HG03196 (cell line): Measurements from ENCODE around the gene SUSD6.
"Not testable (repeated sequence)": the region's sequence is repeated elsewhere in the genome, so short reads cannot be mapped to it uniquely, and the experiment has no call there.

Experiments used
- ATAC-seq: cut with Tn5 transposase; IDR thresholded peaks from one replicate; pipeline ENCODE4 v1.9.1; 2021; ENCODE audit not compliant: unreplicated experiment

The SUSD6 gene

DNA sequence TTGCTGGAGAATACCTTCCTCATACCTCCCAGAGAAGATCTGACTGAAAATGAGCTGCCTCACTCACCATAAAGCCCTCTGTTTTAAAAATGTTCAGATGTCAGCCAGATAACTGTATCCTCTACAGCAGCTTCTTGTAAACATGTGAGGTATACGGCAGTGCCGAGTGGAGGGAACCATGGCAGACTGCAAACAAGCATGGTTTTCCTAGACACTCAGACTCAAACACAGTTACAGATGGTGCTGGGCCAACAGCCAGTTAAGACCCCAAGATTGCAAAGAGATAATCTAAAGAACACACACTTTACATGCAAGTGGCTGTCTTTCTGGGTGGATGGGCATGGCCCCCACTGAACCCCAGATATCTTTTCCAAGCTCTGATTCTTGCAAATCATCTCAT lies 20.1 kb upstream of the SUSD6 start:
- no peak for ATAC-seq

- ATAC-seq, result no peak
These were observed 18.2 kb upstream of the SUSD6 start for GRCh38 chr14:69593018-69593677.

- no peak for ATAC-seq
These were observed 16.6 kb upstream of the SUSD6 start for GRCh38 chr14:69594846-69595245.

GRCh38 chr14:69595336-69595735 lies 16.1 kb upstream of the SUSD6 start:
- ATAC-seq, result no peak

- not testable (repeated sequence) for ATAC-seq
These were observed 12.0 kb upstream of the SUSD6 start for GRCh38 chr14:69599431-69599830.

DNA sequence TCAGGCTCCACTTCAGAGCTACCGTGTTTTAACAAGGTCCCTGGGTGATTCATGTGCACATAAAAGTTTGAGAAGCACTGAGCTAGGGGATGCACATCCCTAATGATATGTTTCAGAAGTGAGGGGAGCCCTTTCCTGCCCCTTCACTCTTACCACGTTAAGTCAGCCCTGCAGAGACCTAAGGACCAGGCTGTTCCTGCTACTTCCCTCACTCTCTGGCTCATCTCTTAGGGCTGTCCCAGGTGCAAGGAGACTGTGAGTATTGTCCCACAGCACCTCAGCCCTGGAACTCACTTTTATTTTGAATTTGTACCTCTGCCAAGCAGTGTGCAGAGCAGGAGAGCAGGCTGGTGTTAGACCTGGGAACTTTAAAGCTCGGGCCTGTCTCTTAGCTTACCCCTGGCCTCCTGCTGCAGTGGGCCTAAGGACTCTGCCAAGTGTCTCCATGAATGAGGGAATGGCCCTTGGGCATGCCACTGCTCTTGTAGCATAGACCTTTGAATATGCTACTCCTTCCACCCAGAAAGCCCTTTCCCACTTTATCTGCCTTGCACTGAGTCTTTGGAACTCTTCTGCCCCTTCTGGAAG lies 11.0 kb upstream of the SUSD6 start:
- ATAC-seq, result no peak

GRCh38 chr14:69605738-69606137 lies 5.7 kb upstream of the SUSD6 start:
- ATAC-seq, result no peak

DNA sequence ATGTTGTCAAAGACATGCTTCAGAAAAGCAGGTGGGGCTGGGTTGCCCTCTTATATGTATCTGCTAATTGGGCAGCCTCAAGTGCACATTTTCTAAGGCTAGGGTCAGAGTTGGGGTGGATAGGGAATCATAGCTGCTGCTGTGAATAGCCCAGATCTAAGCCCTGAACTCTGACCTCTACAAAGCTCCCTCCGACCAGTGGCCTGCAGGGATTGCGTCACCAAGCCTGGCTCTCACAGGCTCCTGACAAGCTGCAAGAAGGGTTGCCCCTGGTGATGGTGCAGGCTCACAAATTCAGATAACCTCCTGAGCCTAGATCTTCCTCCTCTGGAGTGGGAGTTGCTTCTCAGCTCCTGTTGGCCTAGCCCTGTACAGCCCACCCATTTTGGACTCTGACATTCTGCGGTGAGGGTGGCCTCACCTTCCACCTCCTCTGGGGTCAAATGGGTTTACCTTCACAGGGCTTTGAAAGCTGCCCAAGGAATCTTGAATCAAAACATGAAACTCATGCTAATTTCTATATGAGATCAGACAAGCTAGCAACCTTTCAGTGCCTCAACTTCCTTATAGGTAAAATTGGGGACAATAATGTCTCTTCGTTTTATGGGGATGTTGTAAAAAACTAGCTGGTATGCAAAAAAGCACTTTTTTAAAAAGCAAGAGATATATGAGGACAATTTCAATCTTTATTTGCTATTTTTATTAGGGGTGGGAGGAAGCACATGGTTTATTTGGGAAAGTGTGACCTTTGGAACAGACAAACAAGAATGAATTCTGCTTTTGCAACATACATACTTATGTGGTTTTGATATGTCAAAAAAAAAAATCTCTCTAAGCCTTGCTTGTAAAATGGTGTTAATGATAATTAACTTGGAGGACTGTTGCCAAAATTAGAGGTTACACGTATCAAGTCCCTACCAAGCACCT lies 4.9 kb upstream of the SUSD6 start:
- no peak for ATAC-seq

- ATAC-seq, result no peak
These were observed 1.1 kb upstream of the SUSD6 start for GRCh38 chr14:69610020-69610873.

- no peak for ATAC-seq
These were observed 573 bp upstream of the SUSD6 start for GRCh38 chr14:69610874-69611171.

DNA sequence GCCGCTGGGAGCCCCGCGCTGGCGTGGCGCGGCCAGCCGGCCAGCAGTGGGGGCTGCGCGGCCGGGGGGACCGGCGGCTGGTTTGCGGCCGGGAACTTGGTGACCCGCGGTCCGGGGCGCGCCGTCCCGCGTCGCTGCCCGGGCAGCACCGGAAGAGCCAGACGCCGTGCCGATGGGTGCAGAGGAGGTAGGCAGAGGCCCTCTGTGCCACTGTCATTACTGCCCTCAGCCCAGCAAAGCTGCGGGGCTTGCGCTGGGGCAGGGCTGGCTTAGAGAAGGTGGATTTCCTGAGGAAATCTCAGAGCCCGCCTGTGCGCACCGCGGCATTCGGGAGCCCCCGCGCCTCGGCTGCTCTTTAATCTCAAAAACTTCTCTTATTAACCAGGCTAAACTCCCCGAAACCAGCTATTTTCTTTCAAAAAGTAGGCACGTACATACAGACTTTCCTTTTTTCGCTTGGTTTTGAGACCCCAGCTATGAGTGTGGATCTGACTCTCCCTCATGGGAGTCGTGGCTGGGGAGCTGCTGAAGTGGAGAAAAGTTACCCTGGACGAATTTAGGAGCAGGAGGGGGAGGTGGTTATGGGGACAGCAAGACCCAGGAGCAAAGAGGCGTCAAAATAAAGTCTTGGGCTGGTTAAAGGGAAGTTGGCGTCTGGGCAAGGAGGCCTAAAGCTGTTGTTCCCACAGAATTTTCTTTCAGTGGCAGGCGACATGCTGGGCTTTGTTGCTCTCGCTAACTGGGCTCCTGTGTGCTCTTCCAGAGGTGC lies 802 bp downstream of the SUSD6 start:
- peak; percentile 14 for ATAC-seq

DNA sequence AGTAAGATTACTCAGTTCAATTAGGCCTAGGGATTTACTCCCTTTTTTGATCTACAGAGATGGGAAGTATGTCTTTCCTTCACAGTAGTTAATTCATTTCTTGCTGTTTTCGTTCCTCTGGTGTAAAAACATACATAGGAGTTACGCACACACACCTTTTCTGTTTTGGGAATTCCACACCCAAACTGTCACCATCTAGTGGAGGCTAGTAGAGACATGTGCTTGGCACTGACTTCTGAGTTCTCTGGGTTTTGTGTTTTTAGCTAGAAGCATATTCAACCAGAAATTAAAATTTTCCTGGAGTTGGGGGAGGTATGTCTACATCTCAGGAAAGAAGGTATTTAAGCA lies 1.4 kb downstream of the SUSD6 start:
- no peak for ATAC-seq

- no peak for ATAC-seq
These were observed 2.1 kb downstream of the SUSD6 start for GRCh38 chr14:69613312-69614073.

DNA sequence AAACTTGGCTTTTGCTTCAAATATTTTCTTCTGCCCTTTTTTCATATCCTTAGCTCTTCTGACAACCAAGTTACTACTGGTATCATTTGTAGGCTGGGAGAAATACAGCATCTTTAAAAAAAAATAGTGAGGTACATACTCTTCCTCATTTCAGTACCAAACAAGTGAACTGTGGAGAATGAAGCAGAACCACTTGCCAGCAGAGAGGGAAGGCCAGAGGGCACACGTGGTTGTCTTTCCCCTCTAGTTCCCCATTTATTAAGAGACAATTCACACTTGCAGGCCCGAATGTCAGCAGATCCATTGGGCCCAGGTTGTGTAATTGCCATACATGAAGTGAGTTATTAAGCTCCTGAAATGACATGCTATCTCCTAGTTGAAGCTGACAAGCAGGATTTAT lies 3.2 kb downstream of the SUSD6 start:
- peak; percentile 18 for ATAC-seq

DNA sequence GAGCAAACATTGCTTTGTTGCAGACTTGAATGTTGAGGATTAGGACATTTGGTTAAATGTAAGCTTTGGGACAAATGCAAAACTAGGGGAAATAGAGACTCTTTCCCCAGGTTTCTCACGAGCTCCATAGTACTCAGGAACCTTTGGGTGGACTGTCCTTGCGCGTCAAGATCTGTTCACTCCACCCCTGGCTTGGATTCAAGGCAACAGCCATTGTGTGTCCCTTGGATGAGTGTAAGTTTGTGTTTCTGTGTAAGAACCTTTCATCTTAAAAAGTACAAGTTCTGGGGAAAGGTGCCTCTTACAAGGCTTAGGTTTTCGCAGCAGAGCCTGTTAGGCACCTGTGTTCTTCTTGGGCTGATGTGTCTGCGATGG lies 3.7 kb downstream of the SUSD6 start:
- ATAC-seq, result no peak

DNA sequence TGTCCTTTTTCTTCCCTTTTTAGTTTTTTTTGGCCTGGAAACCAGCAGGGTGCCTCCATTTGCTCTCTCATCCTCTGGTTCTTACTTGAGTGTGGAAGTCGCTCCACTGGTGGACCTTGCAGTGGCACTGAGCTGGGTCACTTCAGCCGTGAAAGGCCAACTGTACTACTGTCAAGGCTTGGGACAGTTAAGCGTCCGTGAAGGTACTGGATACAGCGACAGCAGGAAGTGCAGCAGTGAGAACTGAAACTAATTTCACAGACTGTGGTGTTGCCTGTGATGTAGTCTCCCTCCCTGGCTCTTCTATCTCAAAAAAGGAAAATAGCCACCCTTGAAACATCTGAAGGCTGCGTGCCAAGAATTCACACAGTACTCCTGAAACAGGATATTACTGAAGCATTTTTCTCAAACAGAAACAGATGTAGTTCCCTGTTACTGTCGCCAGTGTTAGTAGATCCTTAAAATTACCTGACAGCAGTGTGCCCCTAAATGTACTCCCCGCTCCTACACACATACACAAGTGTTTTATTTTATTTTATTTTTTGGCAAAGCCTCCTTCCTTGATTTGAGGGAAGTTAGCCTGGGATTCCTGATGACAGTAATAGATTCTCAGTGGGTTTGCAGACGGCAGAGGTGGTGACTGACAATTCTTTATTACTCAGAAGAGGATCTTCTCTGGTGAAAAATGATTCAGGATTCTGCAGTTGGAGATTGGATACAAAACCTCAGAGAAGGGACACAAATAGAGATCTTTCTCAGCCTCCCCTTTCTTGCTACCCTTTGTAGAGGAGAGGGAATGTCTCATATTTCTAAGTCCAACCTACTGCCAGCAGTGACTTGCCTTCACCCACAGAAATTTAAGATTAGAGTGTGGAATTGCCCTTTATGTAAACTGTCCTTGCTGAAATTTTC lies 4.4 kb downstream of the SUSD6 start:
- ATAC-seq, result peak; percentile 59

- no peak for ATAC-seq
These were observed 5.0 kb downstream of the SUSD6 start for GRCh38 chr14:69616408-69616773.

GRCh38 chr14:69617796-69618195 lies 6.4 kb downstream of the SUSD6 start:
- ATAC-seq, result no peak

DNA sequence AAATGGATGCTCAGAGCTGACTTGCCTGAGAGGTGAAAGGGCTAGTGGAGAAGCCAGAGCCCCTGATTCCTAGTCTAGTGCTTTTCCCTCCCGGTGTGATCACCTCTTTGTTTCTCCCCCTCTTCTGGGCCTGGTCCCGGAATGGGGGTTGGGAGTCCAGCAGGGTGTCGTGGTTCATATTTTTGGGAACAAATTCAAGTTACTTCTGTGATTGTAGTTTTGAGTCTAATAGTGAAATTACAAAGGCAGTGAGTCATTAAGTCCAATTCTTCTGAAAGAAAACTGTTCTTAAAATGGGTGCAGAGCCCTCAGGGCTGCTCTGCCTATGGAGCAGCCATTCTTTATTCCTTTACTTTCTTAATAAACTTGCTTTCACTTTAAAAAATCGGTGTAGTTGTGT lies 7.6 kb downstream of the SUSD6 start:
- no peak for ATAC-seq
